ENCODE measurements around the gene AP1S1.

The AP1S1 gene

DNA sequence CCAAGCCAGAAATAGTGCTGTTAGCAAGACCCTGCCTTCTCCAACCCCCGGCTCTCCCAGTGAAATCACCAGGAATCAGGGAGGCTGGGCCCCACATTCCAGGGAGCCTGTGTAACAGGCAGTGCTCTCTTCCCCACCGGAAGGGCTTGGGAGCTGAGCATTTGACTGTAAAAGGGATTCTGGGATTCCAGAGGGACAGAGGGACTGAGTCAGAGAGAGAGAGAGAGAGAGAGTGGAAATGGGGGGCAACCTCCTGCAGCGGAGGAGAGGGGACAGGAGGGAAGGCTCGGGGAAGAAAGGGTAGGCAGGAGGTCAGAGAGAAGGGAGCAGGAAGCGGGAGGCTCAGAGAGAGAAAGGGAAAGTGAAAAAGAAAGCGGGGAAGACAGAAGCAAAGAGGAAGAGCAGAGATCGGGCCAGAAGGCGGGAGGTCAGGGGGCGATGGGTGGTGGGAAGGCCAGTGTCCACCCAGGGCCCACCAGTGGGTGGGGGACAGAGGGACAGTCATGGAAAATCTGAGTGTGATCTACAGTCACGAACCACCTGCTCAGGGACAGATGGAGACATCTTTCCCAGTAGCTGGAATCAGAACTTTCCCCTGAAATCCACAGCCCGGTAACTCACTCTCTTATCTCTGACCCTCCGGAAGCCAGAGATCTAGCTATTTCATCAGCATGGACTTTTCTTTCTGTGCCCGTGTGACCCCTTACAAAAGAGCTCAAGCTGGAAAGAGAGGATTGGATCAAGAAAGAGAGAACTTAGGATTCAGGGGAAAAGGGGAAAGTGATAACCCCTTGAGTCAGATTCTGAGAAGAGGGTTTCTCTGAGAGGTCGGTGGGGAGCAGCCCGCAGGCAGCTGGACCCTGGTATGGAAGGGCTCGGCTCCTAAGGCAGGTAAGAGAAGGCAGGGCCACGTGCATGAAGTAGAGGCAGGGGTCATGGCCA is 32.0 kb upstream of the AP1S1 start:
- Histone ChIP-seq H2AFZ (ENCODE audit: low read length) (no peak overlapping the region), H3K27ac (ENCODE audit: low read depth, low read length, poor library complexity, severe bottlenecking) (no peak overlapping the region), H3K36me3 (ENCODE audit: insufficient read depth, low read length) (no peaks in the 10 kb centered on the region), H3K27me3 (ENCODE audit: insufficient read depth, low read length) (peaks cover 7% of the 10 kb centered on the region), H3K9me2 (ENCODE audit: low read depth, low read length) (no peaks in the 10 kb centered on the region), H3K4me1 (ENCODE audit: insufficient read depth, low read length, severe bottlenecking) (peaks cover 13% of the 10 kb centered on the region), H3K4me3 (ENCODE audit: low read depth, low read length, poor library complexity, severe bottlenecking) (no peak overlapping the region), H3K9ac (ENCODE audit: low read length) (no peak overlapping the region), H3K79me2 (ENCODE audit: insufficient read depth, low read length) (no peaks in the 10 kb centered on the region), H3K4me2 (ENCODE audit: low read length) (no peak overlapping the region), H3K9me3 (ENCODE audit: low read length) (no peaks in the 10 kb centered on the region), H3F3A (ENCODE audit: insufficient read depth, low read length) (no peaks in the 10 kb centered on the region), H4K20me1 (ENCODE audit: insufficient read depth, low read length) (no peaks in the 10 kb centered on the region)
- no peak for TF ChIP-seq EZH2 (IDR thresholded peaks at IDR 0.05; ENCODE audit: borderline replicate concordance, low read length)
- TF ChIP-seq, protein P1, sequence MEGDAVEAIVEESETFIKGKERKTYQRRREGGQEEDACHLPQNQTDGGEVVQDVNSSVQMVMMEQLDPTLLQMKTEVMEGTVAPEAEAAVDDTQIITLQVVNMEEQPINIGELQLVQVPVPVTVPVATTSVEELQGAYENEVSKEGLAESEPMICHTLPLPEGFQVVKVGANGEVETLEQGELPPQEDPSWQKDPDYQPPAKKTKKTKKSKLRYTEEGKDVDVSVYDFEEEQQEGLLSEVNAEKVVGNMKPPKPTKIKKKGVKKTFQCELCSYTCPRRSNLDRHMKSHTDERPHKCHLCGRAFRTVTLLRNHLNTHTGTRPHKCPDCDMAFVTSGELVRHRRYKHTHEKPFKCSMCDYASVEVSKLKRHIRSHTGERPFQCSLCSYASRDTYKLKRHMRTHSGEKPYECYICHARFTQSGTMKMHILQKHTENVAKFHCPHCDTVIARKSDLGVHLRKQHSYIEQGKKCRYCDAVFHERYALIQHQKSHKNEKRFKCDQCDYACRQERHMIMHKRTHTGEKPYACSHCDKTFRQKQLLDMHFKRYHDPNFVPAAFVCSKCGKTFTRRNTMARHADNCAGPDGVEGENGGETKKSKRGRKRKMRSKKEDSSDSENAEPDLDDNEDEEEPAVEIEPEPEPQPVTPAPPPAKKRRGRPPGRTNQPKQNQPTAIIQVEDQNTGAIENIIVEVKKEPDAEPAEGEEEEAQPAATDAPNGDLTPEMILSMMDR (IDR thresholded peaks at IDR 0.05; ENCODE audit: low read length) = no peak

GRCh38 chr7:101122933-101123702 is 31.2 kb upstream of the AP1S1 start:
- H3K27me3 ChIP-seq (ENCODE audit: insufficient read depth, low read length) = peaks cover 7% of the 10 kb centered on the region
- no peak overlapping the region for H3K4me3 ChIP-seq (ENCODE audit: low read depth, low read length, poor library complexity, severe bottlenecking)
- H3K9me3 ChIP-seq (ENCODE audit: low read length) = no peaks in the 10 kb centered on the region
- peaks cover 14% of the 10 kb centered on the region for H3K4me1 ChIP-seq (ENCODE audit: insufficient read depth, low read length, severe bottlenecking)
- H3K79me2 ChIP-seq (ENCODE audit: insufficient read depth, low read length) = no peaks in the 10 kb centered on the region
- no peak overlapping the region for H3K27ac ChIP-seq (ENCODE audit: low read depth, low read length, poor library complexity, severe bottlenecking)
- no peak overlapping the region for H3K9ac ChIP-seq (ENCODE audit: low read length)
- H2AFZ ChIP-seq (ENCODE audit: low read length) = no peak overlapping the region
- no peak overlapping the region for H3K4me2 ChIP-seq (ENCODE audit: low read length)
- H3K36me3 ChIP-seq (ENCODE audit: insufficient read depth, low read length) = no peaks in the 10 kb centered on the region
- TF ChIP-seq EZH2 (IDR thresholded peaks at IDR 0.05; ENCODE audit: borderline replicate concordance, low read length) = no peak
- TF ChIP-seq, protein P1 (IDR thresholded peaks at IDR 0.05; ENCODE audit: low read length) = no peak
- no peaks in the 10 kb centered on the region for H3K9me2 ChIP-seq (ENCODE audit: low read depth, low read length)
- no peaks in the 10 kb centered on the region for H4K20me1 ChIP-seq (ENCODE audit: insufficient read depth, low read length)
- no peaks in the 10 kb centered on the region for H3F3A ChIP-seq (ENCODE audit: insufficient read depth, low read length)

- Histone ChIP-seq H3K9me2 (ENCODE audit: low read depth, low read length) (no peaks in the 10 kb centered on the region), H3K4me1 (ENCODE audit: insufficient read depth, low read length, severe bottlenecking) (peaks cover 14% of the 10 kb centered on the region), H3K79me2 (ENCODE audit: insufficient read depth, low read length) (no peaks in the 10 kb centered on the region), H3K4me2 (ENCODE audit: low read length) (no peak overlapping the region), H3K27ac (ENCODE audit: low read depth, low read length, poor library complexity, severe bottlenecking) (no peak overlapping the region), H3F3A (ENCODE audit: insufficient read depth, low read length) (no peaks in the 10 kb centered on the region), H4K20me1 (ENCODE audit: insufficient read depth, low read length) (no peaks in the 10 kb centered on the region), H3K36me3 (ENCODE audit: insufficient read depth, low read length) (no peaks in the 10 kb centered on the region), H3K9ac (ENCODE audit: low read length) (no peak overlapping the region), H3K4me3 (ENCODE audit: low read depth, low read length, poor library complexity, severe bottlenecking) (no peak overlapping the region), H2AFZ (ENCODE audit: low read length) (no peak overlapping the region), H3K9me3 (ENCODE audit: low read length) (no peaks in the 10 kb centered on the region), H3K27me3 (ENCODE audit: insufficient read depth, low read length) (peaks cover 7% of the 10 kb centered on the region)
- TF ChIP-seq, protein P1 (IDR thresholded peaks at IDR 0.05; ENCODE audit: low read length) = no peak
- TF ChIP-seq EZH2 (IDR thresholded peaks at IDR 0.05; ENCODE audit: borderline replicate concordance, low read length) = no peak
These were observed 30.6 kb upstream of the AP1S1 start for GRCh38 chr7:101123703-101124068.

All from OCI-LY1 (cell line).